Erythroblast (primary cell): ENCODE results near the gene LUC7L.

Source experiments
- GATA1 ChIP-seq: IDR thresholded peaks from 2 replicates; pipeline ENCODE4 v1.6.1; 2011; ENCODE audit warnings: low read depth, mild to moderate bottlenecking, control low read depth, low read length, moderate library complexity
- POLR2A ChIP-seq: IDR thresholded peaks from 2 replicates; pipeline ENCODE4 v1.6.1; 2011; ENCODE audit warnings: mild to moderate bottlenecking, low read length

DNA sequence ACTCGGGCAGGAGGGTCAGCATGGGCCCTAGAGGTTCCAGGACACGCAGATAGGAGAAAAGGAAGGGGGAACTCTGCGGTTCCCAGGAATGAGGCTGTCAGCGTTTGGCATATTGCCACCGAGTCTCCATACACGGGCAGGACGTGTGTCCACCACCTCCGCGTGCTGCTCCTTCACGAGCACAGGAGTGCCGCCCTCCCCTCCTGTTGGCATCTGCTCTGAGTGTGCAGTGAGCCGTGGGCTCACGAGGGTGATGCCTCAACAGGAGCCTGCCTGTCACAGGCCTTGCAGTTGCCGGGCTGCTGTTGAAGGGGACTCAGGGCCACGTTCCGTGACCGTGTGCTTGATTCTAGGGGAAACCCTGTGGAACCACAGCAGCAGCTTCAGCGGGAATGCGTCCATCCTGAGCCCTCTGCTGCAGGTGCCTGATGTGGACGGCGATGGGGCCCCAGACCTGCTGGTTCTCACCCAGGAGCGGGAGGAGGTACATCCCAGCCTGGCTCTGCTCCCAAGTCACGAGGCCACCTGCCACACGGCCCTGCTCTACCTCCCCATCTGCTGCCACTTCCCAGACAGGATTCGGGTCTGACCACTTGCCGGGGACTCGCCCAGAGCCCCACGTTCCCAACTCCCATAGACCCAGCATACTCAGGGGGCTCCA is 31.9 kb upstream of the LUC7L start:
- TF ChIP-seq POLR2A (no peak), GATA1 (no peak)
